HS-27A (cell line): ENCODE results near the gene LCN10.
"Not testable (repeated sequence)": the region's sequence is repeated elsewhere in the genome, so short reads cannot be mapped to it uniquely, and the experiment has no call there.

Experiments used
- DNase-seq: peaks from one replicate; pipeline ENCODE4 v3.0.0-alpha.2; 2012; ENCODE audit warnings: low read depth, missing footprints

The LCN10 gene

DNA sequence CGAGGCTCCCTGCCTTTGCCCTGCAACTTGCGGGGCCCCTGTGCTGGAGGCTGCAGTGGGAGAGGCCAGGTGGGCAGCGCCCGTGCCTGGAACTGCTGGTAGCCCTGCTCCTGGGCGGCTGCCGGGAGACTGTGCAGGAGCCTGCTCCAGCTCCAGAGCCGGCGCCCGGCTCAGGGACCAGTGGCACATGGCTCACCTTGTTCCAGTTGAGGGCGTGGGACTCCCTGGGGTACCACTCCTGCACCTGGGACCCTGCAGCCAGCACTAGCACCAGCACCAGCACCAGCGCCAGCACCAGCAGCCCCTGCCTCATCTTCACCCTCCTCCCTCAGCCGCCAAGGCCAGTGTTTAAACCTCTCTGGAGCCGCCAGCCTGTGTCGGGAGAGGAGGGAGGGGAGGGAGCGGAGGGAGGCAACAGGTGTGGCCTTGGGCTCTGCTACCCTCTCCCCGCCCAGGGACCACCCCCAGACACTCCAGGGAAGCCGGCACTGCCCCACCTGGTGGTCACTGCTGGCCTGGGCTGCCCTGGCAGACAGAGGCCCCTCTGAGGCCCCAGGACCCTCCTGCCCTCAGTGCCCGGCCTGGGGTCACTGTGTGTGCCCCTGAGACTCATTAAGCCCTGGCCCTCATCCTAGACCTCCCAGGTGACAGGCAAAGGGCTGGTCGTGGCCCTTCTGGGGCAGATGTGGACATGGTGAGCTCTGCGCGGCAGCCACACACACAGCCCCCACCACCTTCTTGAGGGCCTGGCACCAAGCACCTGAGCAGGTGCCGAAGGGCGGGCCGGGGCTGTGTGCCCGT, at the start of gene LCN10:
TSS of gene LCN10 (minus strand) at position 350 of the 801 bp plus-strand sequence. CDS start at position 313, 37 bp downstream.
- DNase-seq, result no peak

GRCh38 chr9:136791516-136792276, 49.0 kb upstream of the LCN10 start:
- no peak for DNase-seq

GRCh38 chr9:136790640-136791515, 48.1 kb upstream of the LCN10 start, which contains the start of gene TMEM141:
Gene TMEM141 (plus strand): TSS chr9:136791344. CDS start chr9:136791371, 27 bp downstream.
- DNase-seq, result peak; percentile 78

- no peak for DNase-seq
These were observed 46.8 kb upstream of the LCN10 start for GRCh38 chr9:136789523-136789937.

- DNase-seq, result not testable (repeated sequence)
These were observed 46.1 kb upstream of the LCN10 start for GRCh38 chr9:136788644-136789522.

DNA sequence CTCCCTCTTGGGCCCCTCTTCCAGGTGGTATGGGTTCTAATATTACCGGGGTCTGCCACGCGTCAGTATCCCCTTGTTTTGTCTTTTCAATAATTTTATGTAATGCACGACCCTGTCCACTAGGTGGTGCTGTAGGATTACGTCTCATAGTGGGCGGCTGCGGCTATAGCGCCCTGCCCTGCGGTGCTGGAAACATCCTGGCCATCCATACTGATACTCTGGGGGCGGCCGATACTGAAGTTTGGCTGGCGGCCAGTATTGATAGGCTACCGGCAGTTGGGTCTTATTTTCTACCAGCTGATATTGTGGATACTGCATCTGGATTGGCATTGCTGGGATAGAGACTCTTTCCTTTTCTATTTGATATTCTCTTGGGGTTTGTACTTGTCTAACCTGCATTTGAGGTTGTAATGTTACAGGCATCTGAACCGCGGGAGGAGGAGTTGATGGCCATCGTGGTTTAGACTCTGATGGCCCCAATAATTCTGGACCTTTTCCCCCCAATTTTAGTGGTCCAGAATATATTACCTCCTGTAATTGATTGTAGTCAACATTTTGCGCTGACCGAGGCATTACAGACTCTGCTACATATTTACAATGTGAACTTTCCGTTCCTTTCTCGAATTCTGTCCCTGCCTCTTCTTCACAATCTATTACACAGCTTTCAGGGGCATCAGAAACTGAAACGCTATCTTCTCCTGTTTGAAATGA, 45.1 kb upstream of the LCN10 start:
- no peak for DNase-seq

DNA sequence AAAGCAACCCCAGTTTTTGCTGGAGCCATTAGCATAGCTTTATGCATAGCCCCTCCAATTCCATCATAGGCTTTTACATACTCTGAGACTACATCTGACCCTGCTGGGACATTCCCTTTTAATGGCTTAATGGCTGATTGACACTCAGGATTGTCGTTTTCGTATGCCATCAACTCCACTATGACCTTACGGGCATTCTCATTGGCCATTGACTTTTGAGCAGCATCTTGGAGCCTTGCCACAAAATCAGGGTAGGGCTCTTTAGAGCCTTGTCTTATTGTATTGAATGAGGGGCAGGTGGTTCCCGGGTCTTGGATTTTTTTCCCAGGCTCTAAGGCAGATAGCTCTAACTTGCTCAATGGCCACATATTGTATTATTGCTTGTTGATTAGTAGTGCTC, 44.2 kb upstream of the LCN10 start:
- not testable (repeated sequence) for DNase-seq

DNA sequence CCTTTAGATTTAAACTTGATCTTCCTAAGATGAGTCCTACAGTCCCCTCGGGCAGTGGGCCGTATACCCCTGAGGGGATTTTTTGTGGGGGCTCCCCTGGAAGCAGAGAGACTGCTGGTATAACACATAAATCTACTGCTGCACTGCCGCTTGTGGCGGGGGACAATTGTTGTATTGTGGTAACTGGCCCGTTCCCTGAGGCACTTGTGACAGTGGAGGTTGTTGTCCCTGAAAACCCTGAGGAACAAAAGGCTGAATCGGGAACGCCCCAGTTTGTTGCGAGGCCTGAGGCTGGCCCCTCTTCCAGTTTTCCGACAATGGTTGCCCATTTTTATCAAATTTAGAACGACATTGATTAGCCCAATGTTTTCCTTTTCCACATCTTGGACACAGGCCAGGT, 43.7 kb upstream of the LCN10 start:
- no peak for DNase-seq

DNA sequence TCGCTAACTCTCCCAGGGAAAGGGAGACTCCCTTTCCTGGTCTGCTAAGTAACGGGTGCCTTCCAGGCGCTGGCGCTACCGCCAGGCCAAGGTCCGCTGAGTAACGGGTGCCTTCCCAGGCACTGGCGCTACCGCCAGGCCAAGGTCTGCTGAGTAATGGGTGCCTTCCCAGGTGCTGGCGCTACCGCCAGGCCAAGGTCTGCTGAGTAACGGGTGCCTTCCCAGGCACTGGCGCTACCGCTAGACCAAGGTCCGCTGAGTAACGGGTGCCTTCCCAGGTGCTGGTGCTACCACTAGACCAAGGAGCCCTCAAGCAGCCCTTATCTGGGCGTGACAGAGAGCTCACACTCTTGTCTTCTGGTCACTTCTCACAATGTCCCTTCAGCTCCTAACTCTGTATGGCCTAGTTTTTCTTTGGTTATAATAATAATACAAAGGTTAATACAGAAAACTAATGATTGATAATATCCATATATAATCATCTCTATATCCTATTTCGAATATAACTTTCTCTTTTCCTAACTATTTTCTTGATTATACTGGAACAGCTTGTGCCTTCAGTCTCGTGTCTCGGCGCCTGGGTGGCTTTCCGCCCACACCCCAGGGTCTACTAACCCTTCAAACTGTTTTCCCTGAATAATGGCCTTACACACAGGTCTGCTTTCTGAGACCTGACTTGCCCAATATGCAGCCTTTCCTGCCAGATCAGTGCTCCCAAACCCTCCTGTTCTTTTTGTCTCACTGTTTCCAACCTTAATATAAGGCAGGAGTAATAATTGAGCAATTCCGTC, 43.0 kb upstream of the LCN10 start:
- DNase-seq, result not testable (repeated sequence)

- DNase-seq, result no peak
These were observed 42.2 kb upstream of the LCN10 start for GRCh38 chr9:136784997-136785361.

DNA sequence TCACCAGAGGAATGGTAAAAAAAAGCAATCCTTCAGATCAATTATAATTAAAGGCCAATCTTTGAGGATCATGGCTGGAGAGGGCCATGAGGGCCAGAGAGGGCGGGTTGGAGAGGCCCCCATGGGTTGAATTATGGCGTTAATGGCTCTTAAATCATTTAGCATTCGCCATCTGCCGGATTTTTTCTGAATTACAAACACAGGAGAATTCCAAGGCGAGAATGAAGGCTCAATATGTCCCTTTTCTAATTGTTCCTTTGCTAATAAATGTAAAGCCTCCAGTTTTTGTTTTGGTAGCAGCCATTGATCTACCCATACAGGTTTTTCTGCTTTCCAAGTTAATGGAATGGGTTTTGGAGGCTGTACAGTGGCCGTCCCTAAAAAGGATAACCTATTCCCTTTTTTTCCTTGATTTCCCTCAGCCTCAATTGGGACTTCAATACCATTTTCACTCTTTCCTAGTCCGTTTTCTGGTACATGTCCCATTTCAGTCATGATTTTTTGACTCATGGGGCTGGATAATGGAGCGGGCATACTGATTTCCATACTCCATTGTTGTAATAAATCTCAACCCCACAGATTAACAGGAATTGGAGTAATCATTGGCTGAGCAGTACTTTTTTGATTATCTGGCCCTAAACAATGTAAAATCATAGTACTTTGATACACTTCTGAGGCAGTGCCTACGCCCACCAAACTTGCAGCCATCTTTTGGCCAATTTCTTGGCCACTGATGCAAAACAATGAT, 41.7 kb upstream of the LCN10 start:
- no peak for DNase-seq

GRCh38 chr9:136782452-136782851, 39.7 kb upstream of the LCN10 start:
- no peak for DNase-seq

GRCh38 chr9:136779808-136780207, 37.1 kb upstream of the LCN10 start:
- no peak for DNase-seq

GRCh38 chr9:136777359-136777758, 34.6 kb upstream of the LCN10 start:
- DNase-seq, result no peak

DNA sequence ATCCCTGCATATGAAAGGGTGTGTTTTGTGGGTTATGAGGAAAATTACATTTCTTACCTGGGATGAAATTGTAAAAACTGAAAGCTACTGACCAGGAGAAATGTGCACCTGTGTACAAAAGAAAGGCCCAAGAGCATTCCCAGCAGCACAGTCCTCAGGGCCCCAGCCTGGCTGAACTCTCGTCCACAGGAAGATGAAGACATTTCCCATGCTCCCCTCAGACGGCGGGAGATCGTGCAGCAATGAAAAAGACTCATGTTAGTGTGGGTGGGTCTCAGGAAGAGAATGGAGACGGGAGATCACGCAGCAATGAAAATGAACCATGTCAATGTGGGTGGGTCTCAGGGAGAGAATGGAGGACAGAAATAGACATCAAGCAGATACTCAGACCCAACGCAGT, 34.2 kb upstream of the LCN10 start:
- DNase-seq, result no peak

DNA sequence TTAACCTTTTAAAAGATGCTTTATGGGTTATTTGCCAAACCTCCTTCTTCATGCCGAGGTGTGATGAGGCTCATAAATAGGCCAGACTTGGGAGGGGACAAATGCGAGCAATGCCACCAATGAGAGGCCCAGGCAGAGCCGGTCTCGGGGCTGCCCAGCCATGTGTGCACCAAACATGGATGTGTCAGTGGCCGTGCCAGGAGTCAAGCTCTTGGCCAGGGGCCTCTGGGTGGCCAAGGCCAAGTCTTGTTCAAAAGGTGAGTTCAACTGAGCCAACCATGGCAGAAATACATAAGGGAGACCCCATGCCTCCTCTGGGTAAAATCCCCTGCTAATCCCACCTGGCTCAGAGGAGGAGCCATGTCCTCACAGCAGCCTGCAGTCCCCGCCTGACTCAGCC, 32.5 kb upstream of the LCN10 start:
- no peak for DNase-seq

DNA sequence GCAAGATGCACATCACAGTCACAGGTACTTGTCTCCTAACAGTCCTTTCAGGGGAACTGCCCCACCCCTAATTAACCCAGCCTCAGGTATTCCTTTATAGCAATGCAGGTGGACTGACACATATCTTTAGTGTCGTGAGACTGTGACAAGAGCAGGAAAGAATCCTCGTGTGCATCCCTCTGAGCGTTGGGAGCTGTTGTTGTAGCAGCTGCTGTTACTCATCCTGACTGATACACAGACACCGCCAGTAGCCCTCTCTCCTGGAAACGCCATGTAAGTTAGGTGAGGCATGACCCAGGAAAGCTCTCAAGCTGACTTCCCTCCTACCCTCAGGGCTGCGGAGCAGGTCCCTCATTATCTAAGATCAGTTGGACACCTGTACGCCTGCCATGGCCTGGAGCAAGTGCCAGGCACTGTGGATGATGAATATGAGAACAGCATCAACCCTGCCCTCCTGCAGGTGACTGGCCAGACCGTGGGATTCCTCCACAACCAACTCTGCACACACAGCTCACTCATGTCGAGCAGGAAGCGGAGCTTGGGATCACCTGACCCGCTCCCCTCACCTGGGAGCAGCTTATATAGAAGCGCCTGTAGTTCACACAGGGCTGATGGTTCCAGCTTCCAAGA, 31.8 kb upstream of the LCN10 start:
- DNase-seq, result no peak

DNA sequence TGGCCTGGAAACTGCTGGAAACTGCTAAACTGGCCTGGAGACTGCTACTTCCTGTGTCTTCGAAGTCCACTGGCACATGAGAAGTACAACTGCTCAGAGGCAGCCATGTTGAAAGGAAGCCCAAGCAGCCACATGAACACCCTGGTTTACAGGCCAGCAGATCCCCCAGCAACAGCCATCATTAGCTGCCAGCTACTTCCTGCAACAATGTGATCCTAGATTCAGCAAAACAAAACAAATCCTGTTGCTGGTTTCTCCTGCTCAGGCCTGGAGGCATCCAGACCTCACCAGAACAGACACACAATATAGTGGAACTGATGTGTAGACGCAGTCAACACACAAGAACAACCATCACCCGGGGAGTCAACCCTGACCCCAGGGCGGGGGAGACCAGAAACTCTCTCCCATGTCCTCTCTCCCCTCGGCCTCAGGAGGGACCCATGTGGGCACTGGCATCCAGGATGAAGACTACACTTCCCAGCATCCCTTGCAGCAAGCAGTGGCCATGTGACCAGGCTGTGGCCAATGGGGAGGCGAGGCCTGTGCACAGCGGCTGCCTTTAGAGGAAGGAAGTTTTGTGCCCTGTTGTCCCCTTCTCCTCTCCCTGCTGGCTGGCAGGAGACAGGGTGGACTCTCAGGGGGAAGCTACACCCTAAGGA, 30.8 kb upstream of the LCN10 start:
- no peak for DNase-seq
